ENCODE results near the gene DICER1. TPM values are rescaled to one million over a fixed set of nuclear protein-coding genes. Genes with fewer than 3 reads are reported as not detected.

The DICER1 gene
- total and polyA plus RNA-seq, 2 donors (not counting 1 experiment from before 2014, with no cell fraction given), result 15.4 to 90.4 TPM

- H4K20me1 ChIP-seq (ENCODE audit: control insufficient read depth, insufficient read depth, low read length, poor library complexity, severe bottlenecking), result no peaks in the 10 kb centered on the region
Observed at GRCh38 chr14:95073947-95074346, 83.4 kb downstream of the DICER1 start.

More at GRCh38 chr14:95073947-95074346, 83.4 kb downstream of the DICER1 start:
- ATAC-seq (ENCODE audit: low read depth), result no peak
- CTCF ChIA-PET, result no interaction called here
- no peak overlapping the region for H3K4me2 ChIP-seq (replicated peaks; ENCODE audit: low read depth, low read length, poor library complexity, severe bottlenecking)
- no peak overlapping the region for H3K27ac Mint-ChIP-seq
- peaks cover 24% of the 10 kb centered on the region for H3K27me3 Mint-ChIP-seq
- 100% methylated on average over 1 of the region's 3 CpGs for WGBS (ENCODE audit: insufficient coverage)
- H3K36me3 ChIP-seq (replicated peaks in 1 of 2; ENCODE audit: control extremely low read depth in 1 of 2, control insufficient read depth in 1 of 2, extremely low read depth in 1 of 2, insufficient read depth in 2 of 2, low read length in 1 of 2), result no peaks in the 10 kb centered on the region
- no peaks in the 10 kb centered on the region for H3K79me2 ChIP-seq (ENCODE audit: control insufficient read depth, insufficient read depth, low read length)
- H2AFZ ChIP-seq (ENCODE audit: insufficient read depth, low read depth, low read length, poor library complexity, severe bottlenecking), result no peak overlapping the region
- no peak overlapping the region for H3K9ac ChIP-seq (ENCODE audit: low read length)
- H3K4me1 Mint-ChIP-seq, result no peaks in the 10 kb centered on the region
- POLR2A ChIA-PET, result no interaction called here
- no peak for TF ChIP-seq EZH2 (IDR thresholded peaks at IDR 0.05; ENCODE audit: borderline replicate concordance, insufficient read depth, low read depth, low read length, poor library complexity, severe bottlenecking)
- TF ChIP-seq CTCF (IDR thresholded peaks at IDR 0.05), result no peak
- no peak overlapping the region for H3K4me3 ChIP-seq (ENCODE audit: control extremely low read depth in 1 of 5, extremely low read depth in 1 of 5, insufficient read depth in 1 of 5, low read depth in 2 of 5, low read length in 4 of 5)
- no peak overlapping the region for H3K27ac ChIP-seq (ENCODE audit: low read length in 2 of 2)
- H3K9me3 ChIP-seq (ENCODE audit: control extremely low read depth in 1 of 3, control insufficient read depth in 2 of 3, insufficient read depth in 1 of 3, low read length in 2 of 3), result peaks cover 0 to 9% (median 0%) of the 10 kb centered on the region in 3 donors
- no peak overlapping the region for H3K4me3 Mint-ChIP-seq
- peaks cover 0 to 4% (median 0%) of the 10 kb centered on the region in 4 experiments for H3K27me3 ChIP-seq (replicated peaks in 1 of 4; ENCODE audit: control extremely low read depth in 1 of 4, control insufficient read depth in 3 of 4, insufficient read depth in 4 of 4, low read length in 3 of 4)
- no peak for DNase-seq
- no peaks in the 10 kb centered on the region for H3K4me1 ChIP-seq (ENCODE audit: control insufficient read depth in 2 of 2, insufficient read depth in 2 of 2, low read length in 2 of 2)
- intact Hi-C loops (cut with micrococcal nuclease), result no loop called here
- H3K9me3 Mint-ChIP-seq (ENCODE audit: insufficient read depth), result peaks cover 2% of the 10 kb centered on the region

Data from B cell (primary cell).